ENCODE measurements around the gene CDC42BPA. TPM values are rescaled to one million over a fixed set of nuclear protein-coding genes. Genes with fewer than 3 reads are reported as not detected.

The CDC42BPA gene
- total RNA-seq, 1 experiment from 2014 or later: 30.1 TPM

DNA sequence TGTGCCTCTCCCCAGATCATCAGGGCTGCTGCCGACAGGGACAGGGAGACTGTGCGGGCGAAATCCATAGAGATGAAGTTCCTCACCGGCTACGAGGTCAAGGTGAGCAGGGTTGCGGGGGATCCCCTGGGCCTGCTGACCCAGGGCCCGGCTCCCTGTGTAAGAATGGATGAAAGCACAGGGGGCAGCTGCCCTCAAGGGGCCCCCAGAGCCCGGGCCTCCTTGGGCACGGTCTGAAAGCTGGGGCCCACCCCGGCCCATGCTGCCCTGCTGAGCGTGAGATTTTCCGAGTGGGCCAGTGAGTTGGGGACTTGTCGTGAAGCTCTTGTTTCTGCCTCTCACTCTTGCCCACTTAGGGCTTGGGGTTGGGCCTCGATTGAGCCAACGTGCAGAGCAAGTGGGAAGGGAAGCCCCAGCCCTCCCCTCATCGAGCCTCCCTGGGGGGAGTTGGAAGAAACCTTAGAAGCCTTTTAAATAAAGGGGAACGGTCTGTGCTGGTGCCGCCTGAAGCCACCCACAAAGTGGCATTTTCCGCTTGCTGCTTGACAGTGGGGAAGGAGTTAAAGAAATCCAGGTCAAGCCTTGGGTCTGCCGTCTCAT lies 333.0 kb downstream of the CDC42BPA start:
- Histone ChIP-seq H2BK15ac (ENCODE audit: low read depth, low read length) (no peak overlapping the region), H3K9me3 (ENCODE audit: control insufficient read depth, low read depth, low read length) (no peaks in the 10 kb centered on the region), H3K27ac (ENCODE audit: insufficient read length, low read depth, low read length) (no peak overlapping the region), H3K4me1 (ENCODE audit: insufficient read depth, low read length) (no peaks in the 10 kb centered on the region), H2BK12ac (ENCODE audit: insufficient read length, low read depth, low read length) (no peak overlapping the region), H3K79me2 (ENCODE audit: insufficient read depth, low read length) (no peaks in the 10 kb centered on the region), H3K27me3 (ENCODE audit: insufficient read depth, low read length) (no peaks in the 10 kb centered on the region), H3K4me2 (ENCODE audit: insufficient read depth, insufficient read length, low read length) (no peak overlapping the region), H3T11ph (ENCODE audit: low read length) (no peak overlapping the region), H2BK5ac (ENCODE audit: insufficient read length, low read length) (no peak overlapping the region), H3K18ac (ENCODE audit: insufficient read length, low read depth, low read length) (no peak overlapping the region), H4K8ac (replicated peaks; ENCODE audit: insufficient read length, low read depth, low read length) (no peak overlapping the region), H3K56ac (ENCODE audit: insufficient read length, low read depth, low read length) (no peak overlapping the region), H2AFZ (ENCODE audit: low read length) (no peak overlapping the region), H3K23ac (ENCODE audit: insufficient read length, low read depth, low read length) (no peak overlapping the region), H3K9ac (ENCODE audit: extremely low read depth, insufficient read length, low read length) (no peak overlapping the region), H3K14ac (ENCODE audit: insufficient read depth, low read length) (no peak overlapping the region), H3K23me2 (ENCODE audit: insufficient read length, low read depth, low read length, poor library complexity, severe bottlenecking) (no peaks in the 10 kb centered on the region), H3K79me1 (ENCODE audit: insufficient read depth, low read depth, low read length, poor library complexity, severe bottlenecking) (no peaks in the 10 kb centered on the region), H3K4ac (ENCODE audit: low read depth, low read length) (no peak overlapping the region), H4K20me1 (ENCODE audit: control insufficient read depth, insufficient read depth, insufficient read length) (no peaks in the 10 kb centered on the region), H4K91ac (ENCODE audit: insufficient read length, low read depth, low read length) (no peak overlapping the region), H4K5ac (ENCODE audit: insufficient read length, low read depth, low read length) (no peak overlapping the region), H2BK20ac (ENCODE audit: low read depth, low read length, poor library complexity, severe bottlenecking) (no peak overlapping the region), H2BK120ac (ENCODE audit: low read depth, low read length, poor library complexity, severe bottlenecking) (no peak overlapping the region), H2AK5ac (ENCODE audit: insufficient read length, low read length) (no peak overlapping the region)
- peaks cover 14 to 34% of the 10 kb centered on the region in 2 experiments for H3K4me1 Mint-ChIP-seq
- TF ChIP-seq, protein P1, sequence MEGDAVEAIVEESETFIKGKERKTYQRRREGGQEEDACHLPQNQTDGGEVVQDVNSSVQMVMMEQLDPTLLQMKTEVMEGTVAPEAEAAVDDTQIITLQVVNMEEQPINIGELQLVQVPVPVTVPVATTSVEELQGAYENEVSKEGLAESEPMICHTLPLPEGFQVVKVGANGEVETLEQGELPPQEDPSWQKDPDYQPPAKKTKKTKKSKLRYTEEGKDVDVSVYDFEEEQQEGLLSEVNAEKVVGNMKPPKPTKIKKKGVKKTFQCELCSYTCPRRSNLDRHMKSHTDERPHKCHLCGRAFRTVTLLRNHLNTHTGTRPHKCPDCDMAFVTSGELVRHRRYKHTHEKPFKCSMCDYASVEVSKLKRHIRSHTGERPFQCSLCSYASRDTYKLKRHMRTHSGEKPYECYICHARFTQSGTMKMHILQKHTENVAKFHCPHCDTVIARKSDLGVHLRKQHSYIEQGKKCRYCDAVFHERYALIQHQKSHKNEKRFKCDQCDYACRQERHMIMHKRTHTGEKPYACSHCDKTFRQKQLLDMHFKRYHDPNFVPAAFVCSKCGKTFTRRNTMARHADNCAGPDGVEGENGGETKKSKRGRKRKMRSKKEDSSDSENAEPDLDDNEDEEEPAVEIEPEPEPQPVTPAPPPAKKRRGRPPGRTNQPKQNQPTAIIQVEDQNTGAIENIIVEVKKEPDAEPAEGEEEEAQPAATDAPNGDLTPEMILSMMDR (conservative IDR thresholded peaks at IDR 0.05): no peak
- H3K27me3 Mint-ChIP-seq (ENCODE audit: low read depth): no peaks in the 10 kb centered on the region
- no peaks in the 10 kb centered on the region for H3K9me3 Mint-ChIP-seq
- DNase-seq: no peak
- no peak overlapping the region for H3K4me3 Mint-ChIP-seq
- H3K36me3 Mint-ChIP-seq (ENCODE audit: insufficient read depth in 1 of 3, low read depth in 3 of 3): peaks cover 7 to 24% (median 21%) of the 10 kb centered on the region in 3 experiments
- no peak overlapping the region; a peak in 2 of 7 replicates for H3K27ac Mint-ChIP-seq
- no CpG with 5 or more reads among the region's 20 CpGs for WGBS (ENCODE audit: extremely low coverage, insufficient read length, low lambda C conversion rate)

Data from H9 (cell line).